BJ (cell line): Measurements from ENCODE around the gene MTM1. TPM values are rescaled to one million over a fixed set of nuclear protein-coding genes. Genes with fewer than 3 reads are reported as not detected.
A peak's percentile ranks its signal among the peaks of the same experiment; 100 is the strongest.

Source experiments
- CTCF ChIA-PET: fragments of 350-600 bp; formaldehyde crosslinking; extraction: SDS; loops from one replicate; lab custom pipeline; 2021; ENCODE audit warnings: antibody characterized with exemption, inconsistent platforms; lab: Yijun Ruan, JAX
- POLR2A ChIA-PET: fragments of 300-600 bp; sonication (Branson Sonifier 250); formaldehyde crosslinking; extraction: SDS; loops from one replicate; lab custom pipeline; 2021; ENCODE audit warnings: antibody characterized with exemption; lab: Charles Lee
- DNase-seq: peaks from one replicate; pipeline ENCODE4 v3.0.0-alpha.2; 2011; ENCODE audit warnings: low read depth
- H3K27me3 ChIP-seq: 2 replicates; pipeline ENCODE4 v1.6.0; 2011; ENCODE audit warnings: low read length; ENCODE audit not compliant: control insufficient read depth, insufficient read depth
- H3K36me3 ChIP-seq: 2 replicates; pipeline ENCODE4 v1.5.1; 2011; ENCODE audit warnings: low read length; ENCODE audit not compliant: control insufficient read depth, insufficient read depth
- H3K4me3 ChIP-seq: 2 replicates; pipeline ENCODE4 v1.5.1; 2011; ENCODE audit warnings: low read depth, mild to moderate bottlenecking, control low read depth, low read length
- polyA plus RNA-seq: library from polyadenylated mRNA; depleted of rRNA; stranded (reverse); fragments of >200 nt; gene quantifications from 2 replicates; pipeline ENCODE4 v1.2.3, GENCODE V29; 2011
- TF ChIP-seq, protein P1 (sequence below): IDR thresholded peaks from 2 replicates; pipeline ENCODE4 v1.5.1; 2011; ENCODE audit warnings: low read depth, mild to moderate bottlenecking, control low read depth, inconsistent platforms, low read length, moderate library complexity; ENCODE audit not compliant: insufficient read depth

The MTM1 gene
- polyA plus RNA-seq, 1 experiment, result 2.6 TPM

GRCh38 chrX:150566734-150567182 lies 1.7 kb upstream of the MTM1 start:
- H3K27me3 ChIP-seq, result no peaks in the 10 kb centered on the region
- TF ChIP-seq, protein P1, sequence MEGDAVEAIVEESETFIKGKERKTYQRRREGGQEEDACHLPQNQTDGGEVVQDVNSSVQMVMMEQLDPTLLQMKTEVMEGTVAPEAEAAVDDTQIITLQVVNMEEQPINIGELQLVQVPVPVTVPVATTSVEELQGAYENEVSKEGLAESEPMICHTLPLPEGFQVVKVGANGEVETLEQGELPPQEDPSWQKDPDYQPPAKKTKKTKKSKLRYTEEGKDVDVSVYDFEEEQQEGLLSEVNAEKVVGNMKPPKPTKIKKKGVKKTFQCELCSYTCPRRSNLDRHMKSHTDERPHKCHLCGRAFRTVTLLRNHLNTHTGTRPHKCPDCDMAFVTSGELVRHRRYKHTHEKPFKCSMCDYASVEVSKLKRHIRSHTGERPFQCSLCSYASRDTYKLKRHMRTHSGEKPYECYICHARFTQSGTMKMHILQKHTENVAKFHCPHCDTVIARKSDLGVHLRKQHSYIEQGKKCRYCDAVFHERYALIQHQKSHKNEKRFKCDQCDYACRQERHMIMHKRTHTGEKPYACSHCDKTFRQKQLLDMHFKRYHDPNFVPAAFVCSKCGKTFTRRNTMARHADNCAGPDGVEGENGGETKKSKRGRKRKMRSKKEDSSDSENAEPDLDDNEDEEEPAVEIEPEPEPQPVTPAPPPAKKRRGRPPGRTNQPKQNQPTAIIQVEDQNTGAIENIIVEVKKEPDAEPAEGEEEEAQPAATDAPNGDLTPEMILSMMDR, result no peak
- no peak for DNase-seq
- ChIA-PET POLR2A (no interaction called here), CTCF (no interaction called here)
- no peaks in the 10 kb centered on the region for H3K36me3 ChIP-seq
- no peak overlapping the region for H3K4me3 ChIP-seq

DNA sequence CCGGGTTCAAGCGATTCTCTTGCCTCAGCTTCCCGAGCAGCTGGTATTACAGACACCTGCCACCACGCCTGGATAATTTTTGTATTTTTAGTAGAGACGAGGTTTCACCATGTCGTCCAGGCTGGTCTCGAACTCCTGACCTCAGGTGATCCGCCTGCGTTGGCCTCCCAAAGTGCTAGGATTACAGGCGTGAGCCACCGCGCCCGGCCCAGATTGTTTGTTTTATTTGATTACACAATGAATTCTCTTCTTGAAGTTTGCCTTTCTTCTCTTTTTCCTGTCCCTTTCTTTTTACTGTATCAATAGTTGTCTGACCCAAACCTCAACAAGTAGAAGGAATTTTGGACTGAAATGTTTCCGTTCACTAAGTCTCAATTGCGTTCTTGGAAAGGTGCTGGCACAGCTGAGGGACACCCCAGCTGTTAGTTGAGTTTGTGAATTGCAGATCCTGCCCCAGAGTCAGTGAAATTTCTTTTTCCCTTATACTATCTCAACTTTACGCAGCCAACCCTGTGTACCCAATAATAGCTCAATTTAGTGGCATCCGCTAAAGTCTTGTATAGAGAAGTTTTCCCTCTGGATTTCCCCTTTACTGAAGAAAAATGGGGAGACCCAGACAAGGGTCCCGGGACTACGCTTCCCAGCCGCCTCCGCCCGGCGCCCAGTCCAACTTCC lies 639 bp upstream of the MTM1 start:
- CTCF ChIA-PET, result no interaction called here
- TF ChIP-seq, protein P1, result no peak
- no peak for DNase-seq
- POLR2A ChIA-PET, result no interaction called here
- Histone ChIP-seq H3K4me3 (no peak overlapping the region), H3K36me3 (no peaks in the 10 kb centered on the region), H3K27me3 (no peaks in the 10 kb centered on the region)

GRCh38 chrX:150569155-150569477 lies 695 bp downstream of the MTM1 start:
- Histone ChIP-seq H3K27me3 (no peaks in the 10 kb centered on the region), H3K36me3 (no peaks in the 10 kb centered on the region), H3K4me3 (peak overlapping the region; percentile 79)
- TF ChIP-seq, protein P1, result no peak
- ChIA-PET POLR2A (no interaction called here), CTCF (no interaction called here)
- DNase-seq, result no peak

DNA sequence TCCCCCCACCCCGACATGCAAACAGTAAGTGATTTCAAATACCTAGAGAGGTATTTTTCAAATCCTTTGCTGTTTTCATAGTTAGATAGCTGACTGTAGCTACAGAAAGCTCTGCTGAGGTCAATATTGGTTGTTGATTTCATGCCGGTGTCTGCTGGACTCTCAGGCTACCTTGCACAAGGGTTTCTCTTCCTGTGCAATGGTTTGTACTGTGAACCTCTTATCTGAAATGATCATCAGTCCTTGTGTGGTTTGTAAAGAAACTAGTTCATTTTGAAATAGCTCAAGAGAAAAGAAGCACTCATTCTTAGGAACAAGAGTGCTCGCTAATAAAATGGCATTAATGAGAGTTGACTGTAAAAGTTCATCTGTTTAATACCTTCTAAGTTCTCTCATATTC lies 2.1 kb downstream of the MTM1 start:
- CTCF ChIA-PET, result interaction anchor here (0.6 kb wide), 1 partner anchor 1203 kb away, joined by 4 read pairs; no protein-coding TSS in a partner anchor
- no peaks in the 10 kb centered on the region for H3K27me3 ChIP-seq
- H3K4me3 ChIP-seq, result no peak overlapping the region
- POLR2A ChIA-PET, result interaction anchor here (0.8 kb wide), 1 partner anchor 11 kb away, joined by 4 read pairs; no protein-coding TSS in a partner anchor
- DNase-seq, result no peak
- TF ChIP-seq, protein P1, result no peak
- H3K36me3 ChIP-seq, result no peaks in the 10 kb centered on the region

- TF ChIP-seq, protein P1, result no peak
- Histone ChIP-seq H3K4me3 (no peak overlapping the region), H3K36me3 (no peaks in the 10 kb centered on the region), H3K27me3 (no peaks in the 10 kb centered on the region)
- DNase-seq, result no peak
- CTCF ChIA-PET, result no interaction called here
- POLR2A ChIA-PET, result no interaction called here
Observed at GRCh38 chrX:150572206-150572605, 3.8 kb downstream of the MTM1 start.
